Fibroblast of skin of left quadriceps (primary cell): ENCODE measurements around the gene ARFGAP3.
"Not testable (repeated sequence)": the region's sequence is repeated elsewhere in the genome, so short reads cannot be mapped to it uniquely, and the experiment has no call there.

Experiments
- DNase-seq, 2 experiments: peaks; one replicate each; pipeline ENCODE4 v3.0.0-alpha.2; 2013; ENCODE audit warnings: low read depth in 2 of 2

The ARFGAP3 gene

GRCh38 chr22:42769238-42769573 lies 87.9 kb downstream of the ARFGAP3 start:
- no peak for DNase-seq

- no peak for DNase-seq
Observed at GRCh38 chr22:42768385-42769035, 88.6 kb downstream of the ARFGAP3 start.

GRCh38 chr22:42766860-42767259 lies 90.2 kb downstream of the ARFGAP3 start:
- DNase-seq: no peak

GRCh38 chr22:42764895-42765363 lies 92.1 kb downstream of the ARFGAP3 start:
- no peak for DNase-seq

GRCh38 chr22:42763965-42764480 lies 93.0 kb downstream of the ARFGAP3 start:
- DNase-seq: no peak

- no peak for DNase-seq
Observed at GRCh38 chr22:42760806-42761565, 96.1 kb downstream of the ARFGAP3 start.

- DNase-seq: no peak
Observed at GRCh38 chr22:42758931-42759629, 98.0 kb downstream of the ARFGAP3 start.

GRCh38 chr22:42755553-42755952 lies 101.5 kb downstream of the ARFGAP3 start:
- peak; percentile 58 to 66 for DNase-seq

- not testable (repeated sequence) for DNase-seq
Observed at GRCh38 chr22:42755121-42755520, 102.0 kb downstream of the ARFGAP3 start.

- no peak for DNase-seq
Observed at GRCh38 chr22:42754658-42755057, 102.4 kb downstream of the ARFGAP3 start.

- no peak for DNase-seq
Observed at GRCh38 chr22:42752912-42753311, 104.2 kb downstream of the ARFGAP3 start.

GRCh38 chr22:42752230-42752746 lies 104.8 kb downstream of the ARFGAP3 start:
- no peak for DNase-seq

GRCh38 chr22:42750421-42750820 lies 106.7 kb downstream of the ARFGAP3 start:
- not testable (repeated sequence) for DNase-seq

- peak; percentile 53 for DNase-seq
Observed at GRCh38 chr22:42747701-42748513, 109.2 kb downstream of the ARFGAP3 start.
